Peyer's patch (tissue), 4 donors: ENCODE results near the gene HCRTR2. TPM values are rescaled to one million over a fixed set of nuclear protein-coding genes. Genes with fewer than 3 reads are reported as not detected.

Experiments
- DNase-seq, 3 donors: peaks; one replicate each; pipeline ENCODE4 v3.0.0-alpha.2; 2017 to 2019
- H3K27ac ChIP-seq, 4 donors: fragments of 200-600 bp; sonication (generic); one replicate each; pipeline ENCODE4 v1.5.1; 2016 to 2019
- H3K27me3 ChIP-seq, 2 donors: fragments of 200-600 bp; sonication (generic); one replicate each; pipeline ENCODE4 v1.5.1; 2019
- H3K36me3 ChIP-seq, 3 donors: fragments of 200-600 bp; sonication (generic); one replicate each; pipeline ENCODE4 v1.5.1; 2016 to 2019
- H3K4me1 ChIP-seq, 4 donors: fragments of 200-600 bp; sonication (generic); one replicate each; pipeline ENCODE4 v1.5.1; 2016 to 2019
- H3K4me3 ChIP-seq, 4 donors: fragments of 200-600 bp; sonication (generic); 1 replicate in 3 of 4; 2 replicates in 1 of 4; pipeline ENCODE4 v1.5.1; 2016 to 2019; ENCODE audit warnings: mild to moderate bottlenecking in 1 of 4
- H3K9me3 ChIP-seq, 4 donors: fragments of 200-600 bp; sonication (generic); one replicate each; pipeline ENCODE4 v1.5.1; 2016 to 2019; ENCODE audit warnings: mild to moderate bottlenecking in 1 of 4
- CTCF ChIP-seq, 6 experiments: fragments of 450-650 bp in 4 of 6; fragments of 200-600 bp in 2 of 6; sonication (generic) in 1 of 6; IDR thresholded peaks; one replicate each; pipeline ENCODE4 v1.5.1; 2017 to 2019; ENCODE audit warnings: antibody characterized with exemption in 6 of 6, mild to moderate bottlenecking in 3 of 6, moderate library complexity in 1 of 6
- POLR2A ChIP-seq, 2 donors: fragments of 450-650 bp; IDR thresholded peaks; one replicate each; pipeline ENCODE4 v1.5.1; 2017; ENCODE audit warnings: antibody characterized with exemption in 2 of 2, mild to moderate bottlenecking in 2 of 2, moderate library complexity in 2 of 2
- total RNA-seq, 4 donors: library from RNA; depleted of rRNA; stranded (reverse); fragments of >200 nt; gene quantifications; one replicate each; pipeline ENCODE4 v1.1.0, GENCODE V29; 2016

HCRTR2 gene
- total RNA-seq, 4 donors from 2014 or later = not detected

- H3K27me3 ChIP-seq = no peaks in the 10 kb centered on the region
- no peaks in the 10 kb centered on the region for H3K36me3 ChIP-seq
- no peaks in the 10 kb centered on the region for H3K4me1 ChIP-seq
- TF ChIP-seq POLR2A (IDR thresholded peaks at IDR 0.05) = no peak
- TF ChIP-seq CTCF (IDR thresholded peaks at IDR 0.05) = no peak
- no peak overlapping the region for H3K4me3 ChIP-seq
- H3K27ac ChIP-seq = no peak overlapping the region
- DNase-seq = no peak
- H3K9me3 ChIP-seq = no peaks in the 10 kb centered on the region
Observed at GRCh38 chr6:55265409-55266114, 91.2 kb downstream of the HCRTR2 start.

GRCh38 chr6:55266896-55267295 lies 92.6 kb downstream of the HCRTR2 start:
- H3K27me3 ChIP-seq = no peaks in the 10 kb centered on the region
- TF ChIP-seq POLR2A (IDR thresholded peaks at IDR 0.05) = no peak
- TF ChIP-seq CTCF (IDR thresholded peaks at IDR 0.05) = no peak
- no peaks in the 10 kb centered on the region for H3K4me1 ChIP-seq

DNA sequence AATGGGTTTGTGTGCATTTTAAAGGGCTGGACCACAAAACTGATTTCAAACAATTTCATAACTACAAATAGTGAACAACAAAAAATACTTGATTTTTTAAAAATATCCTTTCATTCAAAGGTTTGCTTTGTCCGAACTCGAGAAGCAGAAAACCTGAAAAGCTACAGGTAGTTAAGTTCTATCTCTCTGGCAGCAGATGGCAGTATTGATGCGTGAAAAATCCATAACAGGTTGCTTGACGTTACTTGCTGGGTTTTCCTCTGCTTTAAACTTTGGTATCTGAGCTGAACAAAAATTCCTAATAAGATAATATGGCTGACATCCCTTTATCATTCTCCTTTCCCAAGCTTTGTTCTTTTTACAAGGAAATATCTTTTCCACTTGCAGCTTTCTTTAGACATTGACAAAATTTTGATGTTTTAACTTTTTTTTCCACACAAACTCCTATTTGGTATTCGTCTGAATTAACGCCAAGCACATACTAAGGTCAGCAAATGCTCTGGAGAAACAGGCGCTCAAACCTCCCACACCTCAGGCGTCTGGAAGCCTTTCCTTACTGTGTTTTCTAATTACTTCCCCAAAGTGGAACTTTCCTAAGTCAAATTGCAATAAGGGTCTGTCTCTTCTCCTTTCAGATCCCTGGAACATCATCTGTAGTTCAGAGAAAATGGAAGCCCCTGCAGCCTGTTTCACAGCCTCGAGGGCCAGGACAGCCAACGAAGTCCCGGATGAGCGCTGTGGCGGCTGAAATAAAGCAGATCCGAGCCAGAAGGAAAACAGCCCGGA lies 102.6 kb downstream of the HCRTR2 start:
- peak in 1 of 3 donors; percentile 49 for DNase-seq
- H3K4me1 ChIP-seq = no peaks in the 10 kb centered on the region
- H3K36me3 ChIP-seq = no peaks in the 10 kb centered on the region
- H3K27ac ChIP-seq = no peak overlapping the region
- no peak overlapping the region for H3K4me3 ChIP-seq
- no peaks in the 10 kb centered on the region for H3K9me3 ChIP-seq
- H3K27me3 ChIP-seq = no peaks in the 10 kb centered on the region
- TF ChIP-seq POLR2A (IDR thresholded peaks at IDR 0.05) = no peak
- TF ChIP-seq CTCF (IDR thresholded peaks at IDR 0.05) = peak in 4 of 6 experiments; percentile 36 to 75 (median 70)

More at GRCh38 chr6:55266896-55267295, 92.6 kb downstream of the HCRTR2 start:
- DNase-seq = no peak
- Histone ChIP-seq H3K27ac (no peak overlapping the region), H3K9me3 (no peaks in the 10 kb centered on the region), H3K4me3 (no peak overlapping the region), H3K36me3 (no peaks in the 10 kb centered on the region)

GRCh38 chr6:55277646-55278045 lies 103.3 kb downstream of the HCRTR2 start:
- H3K36me3 ChIP-seq = no peaks in the 10 kb centered on the region
- DNase-seq = no peak

DNA sequence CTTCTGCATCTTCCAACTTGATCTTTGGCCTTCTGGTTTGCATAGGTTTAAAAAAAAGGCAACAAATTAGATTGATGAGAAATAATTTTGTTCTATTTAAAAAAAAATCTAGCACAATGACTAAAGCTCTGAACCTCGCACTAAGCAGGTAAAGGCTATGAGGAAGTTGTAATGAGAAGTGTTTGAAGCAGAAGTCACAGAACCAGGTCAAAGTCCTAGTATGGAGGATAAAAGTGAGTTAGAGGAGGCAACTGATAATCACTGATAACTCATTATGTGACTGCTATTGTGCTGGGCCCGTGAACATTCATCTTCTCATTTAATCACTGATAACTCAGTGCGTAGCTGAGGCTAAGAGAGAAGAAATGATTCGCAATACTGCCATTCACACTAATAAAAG lies 106.9 kb downstream of the HCRTR2 start:
- Histone ChIP-seq H3K4me1 (no peaks in the 10 kb centered on the region), H3K36me3 (no peaks in the 10 kb centered on the region), H3K4me3 (no peak overlapping the region), H3K27ac (no peak overlapping the region), H3K9me3 (no peaks in the 10 kb centered on the region), H3K27me3 (no peaks in the 10 kb centered on the region)
- TF ChIP-seq CTCF (IDR thresholded peaks at IDR 0.05) = no peak
- no peak for TF ChIP-seq POLR2A (IDR thresholded peaks at IDR 0.05)
- DNase-seq = no peak

More at GRCh38 chr6:55277646-55278045, 103.3 kb downstream of the HCRTR2 start:
- TF ChIP-seq POLR2A (IDR thresholded peaks at IDR 0.05) (no peak), CTCF (IDR thresholded peaks at IDR 0.05) (no peak)
- H3K9me3 ChIP-seq = no peaks in the 10 kb centered on the region
- no peaks in the 10 kb centered on the region for H3K27me3 ChIP-seq
- no peak overlapping the region for H3K4me3 ChIP-seq
- no peak overlapping the region for H3K27ac ChIP-seq
- H3K4me1 ChIP-seq = no peaks in the 10 kb centered on the region
